Effector memory CD4-positive, alpha-beta T cell (primary cell): ENCODE data around the gene SFXN4.
"Not testable (repeated sequence)": the region's sequence is repeated elsewhere in the genome, so short reads cannot be mapped to it uniquely, and the experiment has no call there.

Source experiments
- DNase-seq, 3 donors: peaks; one replicate each; pipeline ENCODE4 v3.0.0-alpha.2; 2020
- H3K27ac ChIP-seq: 2 replicates; pipeline ENCODE4 v1.7.0; 2013; ENCODE audit warnings: mild to moderate bottlenecking, low read length, moderate library complexity; ENCODE audit not compliant: insufficient read depth, poor library complexity, severe bottlenecking
- H3K27me3 ChIP-seq: replicated peaks from 2 replicates; pipeline ENCODE4 v1.7.0; 2013; ENCODE audit warnings: mild to moderate bottlenecking, low read length; ENCODE audit not compliant: insufficient read depth, control insufficient read depth, poor library complexity, severe bottlenecking
- H3K36me3 ChIP-seq: 2 replicates; pipeline ENCODE4 v1.7.0; 2013; ENCODE audit warnings: mild to moderate bottlenecking, low read length, moderate library complexity; ENCODE audit not compliant: control insufficient read depth, insufficient read depth
- H3K4me1 ChIP-seq: 2 replicates; pipeline ENCODE4 v1.7.0; 2013; ENCODE audit warnings: low read length, mild to moderate bottlenecking; ENCODE audit not compliant: control insufficient read depth, insufficient read depth, poor library complexity, severe bottlenecking
- H3K4me3 ChIP-seq: 2 replicates; pipeline ENCODE4 v1.7.0; 2013; ENCODE audit warnings: low read length, low read depth, mild to moderate bottlenecking; ENCODE audit not compliant: insufficient read depth, poor library complexity, severe bottlenecking
- H3K9me3 ChIP-seq: 2 replicates; pipeline ENCODE4 v1.7.0; 2013; ENCODE audit warnings: mild to moderate bottlenecking, low read length, moderate library complexity; ENCODE audit not compliant: control insufficient read depth

The SFXN4 gene

GRCh38 chr10:119113751-119114732 lies 51.5 kb downstream of the SFXN4 start:
- Histone ChIP-seq H3K27me3 (no peaks in the 10 kb centered on the region), H3K36me3 (peaks cover 35% of the 10 kb centered on the region), H3K4me1 (no peaks in the 10 kb centered on the region), H3K4me3 (no peak overlapping the region), H3K9me3 (no peaks in the 10 kb centered on the region), H3K27ac (no peak overlapping the region)
- no peak for DNase-seq

- no peak overlapping the region for H3K4me3 ChIP-seq
- H3K9me3 ChIP-seq: no peaks in the 10 kb centered on the region
- H3K27me3 ChIP-seq: no peaks in the 10 kb centered on the region
- H3K27ac ChIP-seq: no peak overlapping the region
- no peak for DNase-seq
- no peaks in the 10 kb centered on the region for H3K4me1 ChIP-seq
- peaks cover 31% of the 10 kb centered on the region for H3K36me3 ChIP-seq
These were observed 53.5 kb downstream of the SFXN4 start for GRCh38 chr10:119112056-119112455.

- H3K36me3 ChIP-seq: peaks cover 15% of the 10 kb centered on the region
- not testable (repeated sequence) for H3K27ac ChIP-seq, H3K27me3 ChIP-seq, DNase-seq, H3K9me3 ChIP-seq, H3K4me3 ChIP-seq, H3K4me1 ChIP-seq
These were observed 57.7 kb downstream of the SFXN4 start for GRCh38 chr10:119107771-119108170.

- not testable (repeated sequence) for H3K36me3 ChIP-seq, DNase-seq, H3K27ac ChIP-seq
These were observed 58.4 kb downstream of the SFXN4 start for GRCh38 chr10:119107106-119107505.

GRCh38 chr10:119105899-119106298 lies 59.6 kb downstream of the SFXN4 start:
- DNase-seq, H3K27me3 ChIP-seq, H3K9me3 ChIP-seq, H3K4me3 ChIP-seq, H3K27ac ChIP-seq, H3K36me3 ChIP-seq, H3K4me1 ChIP-seq: not testable (repeated sequence)

More at GRCh38 chr10:119107106-119107505, 58.4 kb downstream of the SFXN4 start:
- H3K4me1 ChIP-seq, H3K4me3 ChIP-seq, H3K9me3 ChIP-seq, H3K27me3 ChIP-seq: not testable (repeated sequence)

- Histone ChIP-seq H3K27ac (no peak overlapping the region), H3K4me3 (peak overlapping the region; percentile 57), H3K9me3 (no peaks in the 10 kb centered on the region), H3K27me3 (no peaks in the 10 kb centered on the region), H3K4me1 (peaks cover 8% of the 10 kb centered on the region), H3K36me3 (peaks cover 4% of the 10 kb centered on the region)
- DNase-seq: no peak
These were observed 60.4 kb downstream of the SFXN4 start for GRCh38 chr10:119105155-119105554.

GRCh38 chr10:119104654-119105015 lies 60.9 kb downstream of the SFXN4 start:
- peaks cover 8% of the 10 kb centered on the region for H3K4me1 ChIP-seq
- peaks cover 4% of the 10 kb centered on the region for H3K36me3 ChIP-seq
- H3K27me3 ChIP-seq: no peaks in the 10 kb centered on the region
- DNase-seq: no peak
- peak overlapping the region; percentile 57 for H3K4me3 ChIP-seq
- no peaks in the 10 kb centered on the region for H3K9me3 ChIP-seq
- H3K27ac ChIP-seq: peak overlapping the region; percentile 57

- Histone ChIP-seq H3K4me1 (peaks cover 8% of the 10 kb centered on the region), H3K27ac (peak within 1 kb of the TSS; percentile 57), H3K4me3 (peak within 1 kb of the TSS; percentile 58), H3K9me3 (no peaks in the 10 kb centered on the region), H3K36me3 (peaks cover under 1% of the 10 kb centered on the region), H3K27me3 (no peaks in the 10 kb centered on the region)
- peak; percentile 62 to 75 (median 74) for DNase-seq
These were observed 61.4 kb downstream of the SFXN4 start, which contains the start of gene DENND10 for GRCh38 chr10:119103903-119104653. Gene DENND10 (plus strand): TSS chr10:119104113. CDS start chr10:119104143, 30 bp downstream.

- Histone ChIP-seq H3K4me1 (peaks cover 8% of the 10 kb centered on the region), H3K36me3 (no peaks in the 10 kb centered on the region), H3K27ac (peak overlapping the region; percentile 28), H3K27me3 (no peaks in the 10 kb centered on the region), H3K9me3 (no peaks in the 10 kb centered on the region), H3K4me3 (no peak overlapping the region)
- no peak for DNase-seq
These were observed 62.1 kb downstream of the SFXN4 start for GRCh38 chr10:119103241-119103902.
